SH-SY5Y (cell line): ENCODE results near the gene C9orf72.

Source experiments
- GATA2 ChIP-seq: IDR thresholded peaks from 2 replicates; pipeline ENCODE4 v1.6.1; 2011; ENCODE audit warnings: mild to moderate bottlenecking, low read depth, low read length
- GATA3 ChIP-seq: IDR thresholded peaks from 2 replicates; pipeline ENCODE4 v1.6.1; 2011; ENCODE audit warnings: low read depth, mild to moderate bottlenecking, low read length, moderate library complexity

DNA sequence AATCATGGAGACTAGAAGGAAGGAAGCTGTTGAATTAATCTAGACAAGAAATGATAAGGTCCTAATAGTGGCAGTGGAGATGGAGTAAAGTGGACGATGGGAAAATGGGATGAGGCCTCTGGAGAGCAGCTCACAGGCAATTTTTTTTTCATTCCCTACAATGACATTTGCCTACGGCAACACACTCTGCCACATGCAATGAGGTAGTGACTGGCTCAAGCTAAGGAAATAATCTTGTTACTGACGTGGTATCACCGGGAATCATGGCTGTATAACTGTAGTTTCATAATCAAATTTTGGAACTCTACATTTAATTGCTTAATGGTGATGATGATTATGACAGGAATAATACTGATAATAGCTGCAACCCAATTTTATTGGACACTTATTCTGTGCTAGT lies 31.5 kb downstream of the C9orf72 start:
- TF ChIP-seq GATA2 (no peak), GATA3 (no peak)
